PC-3 (cell line): ENCODE data around the gene SERPINA9.

Experiments used
- EZH2phosphoT487 ChIP-seq: fragments of 300-600 bp; sonication (generic); IDR thresholded peaks from 2 replicates; pipeline ENCODE4 v1.6.1; 2018; ENCODE audit warnings: mild to moderate bottlenecking, antibody characterized with exemption, low read length, borderline replicate concordance
- TF ChIP-seq, protein P1 (sequence below): fragments of 300-600 bp; sonication (generic); conservative IDR thresholded peaks from 2 replicates; pipeline ENCODE4 v1.5.1; 2017; ENCODE audit warnings: antibody characterized with exemption, low read depth, mild to moderate bottlenecking, low read length

DNA sequence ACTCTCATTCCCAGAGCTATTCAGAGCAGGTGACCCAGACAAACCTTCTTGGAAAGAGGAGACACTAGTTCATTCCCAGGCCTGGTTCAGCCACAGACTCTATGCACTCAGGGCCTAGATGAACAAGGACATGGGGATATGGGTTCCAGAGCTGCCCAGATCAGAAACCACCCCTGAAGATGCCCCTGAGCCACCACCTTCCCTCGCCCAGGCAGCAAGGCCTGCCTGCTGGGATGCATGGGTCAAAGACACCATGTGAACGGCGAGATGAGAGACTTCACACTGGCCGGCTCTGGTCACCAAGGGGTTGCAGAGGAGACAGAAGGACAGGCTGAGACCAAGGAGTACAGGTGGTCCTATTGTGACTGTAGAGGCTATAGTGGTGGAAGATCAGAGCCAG lies 29.2 kb upstream of the SERPINA9 start:
- TF ChIP-seq, protein P1, sequence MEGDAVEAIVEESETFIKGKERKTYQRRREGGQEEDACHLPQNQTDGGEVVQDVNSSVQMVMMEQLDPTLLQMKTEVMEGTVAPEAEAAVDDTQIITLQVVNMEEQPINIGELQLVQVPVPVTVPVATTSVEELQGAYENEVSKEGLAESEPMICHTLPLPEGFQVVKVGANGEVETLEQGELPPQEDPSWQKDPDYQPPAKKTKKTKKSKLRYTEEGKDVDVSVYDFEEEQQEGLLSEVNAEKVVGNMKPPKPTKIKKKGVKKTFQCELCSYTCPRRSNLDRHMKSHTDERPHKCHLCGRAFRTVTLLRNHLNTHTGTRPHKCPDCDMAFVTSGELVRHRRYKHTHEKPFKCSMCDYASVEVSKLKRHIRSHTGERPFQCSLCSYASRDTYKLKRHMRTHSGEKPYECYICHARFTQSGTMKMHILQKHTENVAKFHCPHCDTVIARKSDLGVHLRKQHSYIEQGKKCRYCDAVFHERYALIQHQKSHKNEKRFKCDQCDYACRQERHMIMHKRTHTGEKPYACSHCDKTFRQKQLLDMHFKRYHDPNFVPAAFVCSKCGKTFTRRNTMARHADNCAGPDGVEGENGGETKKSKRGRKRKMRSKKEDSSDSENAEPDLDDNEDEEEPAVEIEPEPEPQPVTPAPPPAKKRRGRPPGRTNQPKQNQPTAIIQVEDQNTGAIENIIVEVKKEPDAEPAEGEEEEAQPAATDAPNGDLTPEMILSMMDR, result no peak
- no peak for TF ChIP-seq EZH2phosphoT487
